Amniotic stem cell (primary cell): ENCODE measurements around the gene CSH2.
"Not testable (repeated sequence)": the region's sequence is repeated elsewhere in the genome, so short reads cannot be mapped to it uniquely, and the experiment has no call there.

Source experiments
- DNase-seq: peaks from one replicate; lab custom pipeline; 2025; lab: John Stamatoyannopoulos, UW

CSH2 gene

GRCh38 chr17:63873577-63873976 lies at the start of gene CSH2:
CSH2 (minus strand) TSS chr17:63873677; CDS start chr17:63873614, 63 bp downstream.
- DNase-seq, result not testable (repeated sequence)

DNA sequence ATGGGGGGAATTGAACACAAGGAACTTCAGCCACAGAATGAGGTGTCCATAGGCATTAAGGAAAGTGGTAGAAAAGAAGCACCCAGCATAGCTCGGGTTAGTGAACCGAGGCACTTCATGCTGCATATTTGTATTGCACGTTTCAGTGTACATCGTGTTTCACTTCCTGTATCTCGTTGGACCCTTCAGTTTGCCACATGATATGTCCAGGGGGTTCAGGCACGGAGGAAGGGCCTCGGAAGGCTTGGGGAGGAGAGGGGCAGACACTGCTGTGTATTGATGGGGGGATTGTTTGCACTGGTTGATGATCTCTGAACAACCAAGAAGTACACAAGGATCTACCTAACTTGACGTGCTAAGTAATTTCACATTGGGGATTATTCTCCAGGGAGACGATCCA lies 48.9 kb upstream of the CSH2 start:
- not testable (repeated sequence) for DNase-seq

DNA sequence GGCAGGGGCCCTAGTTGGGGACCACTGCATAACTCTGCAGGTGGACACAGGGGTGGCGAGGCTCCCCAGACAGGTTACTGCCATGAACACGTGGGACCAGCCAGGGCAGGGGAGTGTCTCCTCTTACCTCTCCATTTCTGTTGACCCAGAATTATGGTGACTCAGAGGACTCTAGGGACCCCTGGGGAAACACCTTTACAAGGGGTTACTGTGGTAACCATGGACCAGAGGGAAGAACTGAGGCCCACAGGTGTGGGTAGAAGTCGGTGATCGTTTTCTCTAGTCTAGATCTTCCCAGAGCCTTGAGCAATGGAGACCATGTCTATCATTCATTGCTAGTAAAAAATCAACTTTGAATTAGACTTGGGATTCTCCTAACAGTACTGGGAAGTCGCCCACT lies 47.3 kb upstream of the CSH2 start:
- not testable (repeated sequence) for DNase-seq

GRCh38 chr17:63920050-63920449 lies 46.6 kb upstream of the CSH2 start:
- not testable (repeated sequence) for DNase-seq

DNA sequence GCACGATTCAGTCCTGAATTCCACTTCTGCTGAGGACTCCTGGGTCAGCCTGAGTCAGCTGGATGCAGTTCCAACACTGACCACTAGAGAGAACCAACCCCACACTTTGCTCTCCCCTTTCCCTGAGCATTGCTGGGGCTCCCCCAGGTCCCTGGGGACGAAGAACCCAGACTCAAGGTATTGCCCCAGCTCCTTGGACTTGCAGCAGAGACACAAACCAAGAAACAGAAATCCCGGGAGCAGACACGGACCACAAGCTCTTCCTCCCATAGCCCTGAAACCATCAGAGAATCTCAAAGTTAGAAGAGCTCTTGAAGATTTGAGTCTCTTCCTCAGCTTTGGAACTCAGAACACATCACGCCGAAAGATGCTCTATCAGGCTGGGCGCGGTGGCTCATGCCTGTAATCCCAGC lies 45.8 kb upstream of the CSH2 start:
- peak; percentile 5 for DNase-seq

GRCh38 chr17:63918789-63919305 lies 45.4 kb upstream of the CSH2 start, which contains the start of gene GH1:
GH1 (minus strand) TSS chr17:63918839; CDS start chr17:63918776, 63 bp downstream.
- DNase-seq, result not testable (repeated sequence)

- no peak for DNase-seq
Measured at GRCh38 chr17:63918305-63918704, 44.8 kb upstream of the CSH2 start.

- DNase-seq, result no peak
Measured at GRCh38 chr17:63917646-63918045, 44.2 kb upstream of the CSH2 start.

DNA sequence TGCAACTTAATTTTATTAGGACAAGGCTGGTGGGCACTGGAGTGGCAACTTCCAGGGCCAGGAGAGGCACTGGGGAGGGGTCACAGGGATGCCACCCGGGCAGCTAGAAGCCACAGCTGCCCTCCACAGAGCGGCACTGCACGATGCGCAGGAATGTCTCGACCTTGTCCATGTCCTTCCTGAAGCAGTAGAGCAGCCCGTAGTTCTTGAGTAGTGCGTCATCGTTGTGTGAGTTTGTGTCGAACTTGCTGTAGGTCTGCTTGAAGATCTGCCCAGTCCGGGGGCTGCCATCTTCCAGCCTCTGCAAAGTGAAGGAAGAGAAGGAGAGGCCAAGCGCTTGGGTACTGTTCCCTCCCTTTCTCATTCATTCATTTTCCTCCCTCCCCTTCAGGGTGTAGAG lies 43.7 kb upstream of the CSH2 start:
- DNase-seq, result not testable (repeated sequence)

DNA sequence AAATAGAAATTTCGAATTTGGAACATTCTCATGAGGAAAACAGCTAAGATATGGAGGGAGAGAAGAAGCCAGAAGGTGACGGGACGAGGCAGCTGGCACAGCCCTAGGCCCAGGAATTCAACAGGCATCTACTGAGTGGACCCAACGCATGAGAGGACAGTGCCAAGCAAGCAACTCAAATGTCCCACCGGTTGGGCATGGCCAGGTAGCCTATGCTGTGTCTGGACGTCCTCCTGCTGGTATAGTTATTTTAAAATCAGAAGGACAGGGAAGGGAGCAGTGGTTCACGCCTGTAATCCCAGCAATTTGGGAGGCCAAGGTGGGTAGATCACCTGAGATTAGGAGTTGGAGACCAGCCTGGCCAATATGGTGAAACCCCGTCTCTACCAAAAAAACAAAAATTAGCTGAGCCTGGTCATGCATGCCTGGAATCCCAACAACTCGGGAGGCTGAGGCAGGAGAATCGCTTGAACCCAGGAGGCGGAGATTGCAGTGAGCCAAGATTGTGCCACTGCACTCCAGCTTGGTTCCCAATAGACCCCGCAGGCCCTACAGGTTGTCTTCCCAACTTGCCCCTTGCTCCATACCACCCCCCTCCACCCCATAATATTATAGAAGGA lies 43.2 kb upstream of the CSH2 start:
- DNase-seq, result no peak

DNA sequence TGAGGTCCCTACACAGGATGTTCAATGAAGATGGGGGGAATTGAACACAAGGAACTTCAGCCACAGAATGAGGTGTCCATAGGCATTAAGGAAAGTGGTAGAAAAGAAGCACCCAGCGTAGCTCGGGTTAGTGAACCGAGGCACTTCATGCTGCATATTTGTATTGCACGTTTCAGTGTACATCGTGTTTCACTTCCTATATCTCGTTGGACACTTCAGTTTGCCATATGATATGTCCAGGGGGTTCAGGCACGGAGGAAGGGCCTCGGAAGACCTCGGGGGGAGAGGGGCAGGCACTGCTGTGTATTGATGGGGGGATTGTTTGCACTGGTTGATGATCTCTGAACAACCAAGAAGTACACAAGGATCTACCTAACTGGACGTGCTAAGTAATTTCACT lies 42.3 kb upstream of the CSH2 start:
- DNase-seq, result not testable (repeated sequence)

- no peak for DNase-seq
Measured at GRCh38 chr17:63914471-63914870, 41.0 kb upstream of the CSH2 start.

- no peak for DNase-seq
Measured at GRCh38 chr17:63911657-63912100, 38.2 kb upstream of the CSH2 start.

DNA sequence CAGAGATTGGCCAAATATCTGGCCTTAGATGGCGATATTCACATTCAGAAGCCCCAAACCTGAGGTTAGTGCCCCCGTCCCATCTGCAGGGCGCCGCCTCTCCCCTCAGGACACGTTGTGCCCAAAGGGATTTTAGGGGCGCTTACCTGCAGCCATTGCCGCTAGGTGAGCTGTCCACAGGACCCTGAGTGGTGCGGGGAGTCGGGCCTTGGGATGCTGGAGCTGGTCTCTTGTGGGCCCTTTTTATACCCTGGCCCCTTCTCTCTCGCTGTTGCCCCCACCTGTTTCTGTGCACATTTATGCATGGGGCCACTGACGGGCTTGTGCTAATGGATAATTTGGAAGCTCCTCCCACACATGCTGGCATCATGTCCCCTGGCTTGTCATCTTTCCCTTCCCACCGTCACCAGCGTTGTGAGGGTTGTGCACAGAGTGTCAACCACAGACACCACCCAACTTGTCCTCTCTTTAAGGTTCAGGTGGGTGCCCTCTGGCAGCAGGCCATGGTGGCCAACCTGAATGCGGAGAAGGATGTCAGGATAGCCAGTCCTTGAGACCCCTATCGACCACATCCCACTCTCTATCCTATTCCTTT lies 37.7 kb upstream of the CSH2 start, which contains the start of gene CSHL1:
TSS of gene CSHL1 (minus strand) at position 218 of the 595 bp plus-strand sequence. CDS start at position 156, 62 bp downstream.
- DNase-seq, result no peak

DNA sequence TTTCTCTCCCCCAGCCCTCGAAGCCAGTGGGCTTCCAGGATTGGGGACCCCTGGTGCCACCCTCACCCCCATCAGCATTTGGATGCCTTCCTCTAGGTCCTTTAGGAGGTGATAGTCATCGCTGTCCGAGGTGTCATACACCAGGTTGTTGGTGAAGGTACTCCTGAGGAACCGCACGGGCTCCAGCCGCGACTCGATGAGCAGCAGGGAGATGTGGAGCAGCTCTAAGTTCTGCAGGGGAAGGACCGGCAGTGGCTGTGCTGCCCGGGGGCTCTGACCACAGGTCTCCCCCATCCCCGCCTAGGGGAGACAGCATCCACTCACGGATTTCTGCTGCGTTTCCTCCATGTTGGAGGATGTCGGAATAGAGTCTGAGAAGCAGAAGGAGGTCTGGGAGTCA lies 36.6 kb upstream of the CSH2 start:
- DNase-seq, result no peak

DNA sequence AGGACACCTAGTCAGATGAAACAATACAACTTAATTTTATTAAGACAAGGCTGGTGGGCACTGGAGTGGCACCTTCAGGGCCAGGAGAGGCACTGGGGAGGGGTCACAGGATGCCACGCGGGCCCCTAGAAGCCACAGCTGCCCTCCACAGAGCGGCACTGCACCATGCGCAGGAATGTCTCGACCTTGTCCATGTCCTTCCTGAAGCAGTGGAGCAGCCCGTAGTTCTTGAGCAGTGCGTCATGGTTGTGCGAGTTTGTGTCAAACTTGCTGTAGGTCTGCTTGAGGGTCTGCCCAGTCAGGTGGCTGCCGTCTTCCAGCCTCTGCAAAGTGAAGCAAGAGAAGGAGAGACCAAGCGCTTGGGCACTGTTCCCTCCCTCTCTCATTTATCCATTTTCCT lies 36.1 kb upstream of the CSH2 start:
- DNase-seq, result not testable (repeated sequence)

DNA sequence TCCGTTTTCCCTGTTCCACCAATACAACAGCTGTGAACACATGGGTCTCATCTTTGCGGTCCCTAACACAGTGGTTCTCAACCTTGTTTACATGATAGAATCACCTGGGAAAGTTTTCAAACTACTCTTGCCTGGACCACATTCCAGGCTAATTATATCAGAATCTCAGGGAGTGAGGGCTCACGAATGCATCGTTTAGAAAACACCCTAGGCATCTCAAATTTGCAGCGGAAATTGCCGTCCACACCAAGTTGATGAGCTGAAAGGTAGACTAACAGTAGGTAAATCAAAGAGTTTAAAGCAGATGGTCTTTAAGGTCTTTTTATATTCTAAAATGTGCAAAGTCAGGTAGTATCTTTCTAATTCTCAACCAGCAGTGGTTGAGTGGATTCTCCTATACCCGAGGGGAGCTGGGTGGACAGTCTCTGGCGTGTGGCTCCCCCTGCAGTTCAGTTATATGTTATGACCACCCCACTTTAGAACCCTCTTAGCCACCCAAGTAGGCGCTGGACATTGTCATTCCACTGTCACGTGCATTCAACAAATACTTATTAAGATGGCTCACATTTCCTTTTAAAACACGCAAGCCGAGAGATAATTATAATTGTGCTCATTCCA lies 33.8 kb upstream of the CSH2 start:
- DNase-seq, result not testable (repeated sequence)

- DNase-seq, result not testable (repeated sequence)
Measured at GRCh38 chr17:63904796-63905195, 31.3 kb upstream of the CSH2 start.

DNA sequence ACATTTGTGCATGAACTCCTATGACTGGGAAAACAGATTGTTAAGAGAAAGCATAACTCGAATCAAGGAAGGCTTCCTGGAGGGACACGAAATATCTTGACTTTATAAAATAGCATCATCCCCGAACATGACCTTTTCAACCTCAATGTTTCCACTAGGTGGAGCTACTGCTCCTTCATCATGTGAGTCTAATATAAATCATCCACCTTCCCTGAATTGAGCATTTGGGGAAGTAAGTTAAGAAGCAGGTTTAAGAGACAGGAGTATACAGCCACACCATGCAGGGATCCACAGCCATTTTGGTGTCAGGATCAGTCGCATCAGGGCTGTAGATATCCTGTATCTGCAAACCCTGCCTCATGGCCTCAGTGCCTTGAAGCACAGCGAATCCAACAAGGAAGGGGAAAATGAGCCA lies 30.3 kb upstream of the CSH2 start:
- DNase-seq, result not testable (repeated sequence)

DNA sequence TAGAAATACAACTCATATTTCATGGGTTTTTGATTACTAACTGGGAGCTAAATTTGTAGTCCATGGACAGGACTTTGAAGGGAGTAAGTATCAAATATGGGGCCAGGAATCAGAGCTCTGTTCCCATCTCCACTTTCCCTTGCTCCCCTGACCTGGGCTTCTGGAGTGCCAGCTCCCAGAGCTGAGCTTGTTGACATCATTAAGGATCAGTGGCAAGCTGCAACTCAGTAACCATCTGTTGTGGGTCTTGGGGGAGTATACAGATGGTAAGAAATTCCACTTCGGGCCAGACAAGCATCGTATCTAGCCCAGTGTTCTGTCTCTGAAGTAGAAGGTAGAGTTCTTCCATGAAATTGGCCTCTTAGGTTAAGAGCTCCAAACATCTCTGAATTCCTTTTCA lies 28.5 kb upstream of the CSH2 start:
- not testable (repeated sequence) for DNase-seq

GRCh38 chr17:63898899-63899798 lies 25.7 kb upstream of the CSH2 start:
- not testable (repeated sequence) for DNase-seq
